Mammary epithelial cell (primary cell): Measurements from ENCODE around the gene ABLIM3.

Experiments
- EZH2 ChIP-seq: IDR thresholded peaks from 2 replicates; pipeline ENCODE4 v1.6.1; 2012; ENCODE audit warnings: low read length, inconsistent platforms, borderline replicate concordance
- TF ChIP-seq, protein P1 (sequence below), 2 donors: IDR thresholded peaks in 1 of 2; conservative IDR thresholded peaks in 1 of 2; 2 replicates each; pipeline ENCODE4 v1.5.1; 2011 to 2012; ENCODE audit warnings: inconsistent platforms in 2 of 2, low read length in 2 of 2, mild to moderate bottlenecking in 2 of 2, control low read depth in 1 of 2, low read depth in 1 of 2; ENCODE audit not compliant: insufficient read depth in 1 of 2; ENCODE audit errors: extremely low read depth in 1 of 2

- TF ChIP-seq, protein P1, sequence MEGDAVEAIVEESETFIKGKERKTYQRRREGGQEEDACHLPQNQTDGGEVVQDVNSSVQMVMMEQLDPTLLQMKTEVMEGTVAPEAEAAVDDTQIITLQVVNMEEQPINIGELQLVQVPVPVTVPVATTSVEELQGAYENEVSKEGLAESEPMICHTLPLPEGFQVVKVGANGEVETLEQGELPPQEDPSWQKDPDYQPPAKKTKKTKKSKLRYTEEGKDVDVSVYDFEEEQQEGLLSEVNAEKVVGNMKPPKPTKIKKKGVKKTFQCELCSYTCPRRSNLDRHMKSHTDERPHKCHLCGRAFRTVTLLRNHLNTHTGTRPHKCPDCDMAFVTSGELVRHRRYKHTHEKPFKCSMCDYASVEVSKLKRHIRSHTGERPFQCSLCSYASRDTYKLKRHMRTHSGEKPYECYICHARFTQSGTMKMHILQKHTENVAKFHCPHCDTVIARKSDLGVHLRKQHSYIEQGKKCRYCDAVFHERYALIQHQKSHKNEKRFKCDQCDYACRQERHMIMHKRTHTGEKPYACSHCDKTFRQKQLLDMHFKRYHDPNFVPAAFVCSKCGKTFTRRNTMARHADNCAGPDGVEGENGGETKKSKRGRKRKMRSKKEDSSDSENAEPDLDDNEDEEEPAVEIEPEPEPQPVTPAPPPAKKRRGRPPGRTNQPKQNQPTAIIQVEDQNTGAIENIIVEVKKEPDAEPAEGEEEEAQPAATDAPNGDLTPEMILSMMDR (conservative IDR thresholded peaks at IDR 0.05 in 1 of 2, IDR thresholded peaks at IDR 0.05 in 1 of 2; ENCODE audit: extremely low read depth in 1 of 2, insufficient read depth in 1 of 2, low read depth in 1 of 2, low read length in 2 of 2) = no peak
- no peak for TF ChIP-seq EZH2
Measured at GRCh38 chr5:149195962-149196361, 54.7 kb downstream of the ABLIM3 start.
